Measurements from ENCODE around the gene RABL2B.

GRCh38 chr22:50718352-50718709 lies 65.1 kb downstream of the RABL2B start:
- TF ChIP-seq POLR2A (IDR thresholded peaks at IDR 0.05; ENCODE audit: low read depth, low read length) (no peak), POLR2AphosphoS5 (IDR thresholded peaks at IDR 0.05; ENCODE audit: low read depth, low read length) (no peak), TAF1 (IDR thresholded peaks at IDR 0.05; ENCODE audit: borderline replicate concordance, low read depth, low read length) (no peak)
